Endothelial cell of umbilical vein (primary cell): ENCODE data around the gene EID3. TPM values are rescaled to one million over a fixed set of nuclear protein-coding genes. Genes with fewer than 3 reads are reported as not detected.

ENCODE experiments used
- BruUV-seq: library from RNA; stranded (reverse); fragments of 400-500 nt; replicated peaks from 2 replicates; lab custom pipeline; 2021; lab: Mats Ljungman, UMichigan
- CTCF ChIA-PET: fragments of 300-600, 350-600 bp; sonication (Branson Sonifier 250); formaldehyde crosslinking; loops from one replicate; lab custom pipeline; 2021; ENCODE audit warnings: antibody characterized with exemption, inconsistent platforms; lab: Charles Lee
- POLR2A ChIA-PET: fragments of 300-600, 350-600 bp; sonication (Branson Sonifier 250); formaldehyde crosslinking; loops from one replicate; lab custom pipeline; 2021; ENCODE audit warnings: antibody characterized with exemption, inconsistent platforms; lab: Charles Lee
- DNase-seq: peaks from one replicate; pipeline ENCODE4 v3.0.0-alpha.2; 2011; ENCODE audit warnings: low read depth, low spot score
- FAIRE-seq: peaks from 2 replicates; lab custom pipeline; 2011; peaks lifted over from hg19 to GRCh38; lab: Jason Lieb, UNC
- H2AFZ ChIP-seq: 2 replicates; pipeline ENCODE4 v1.6.0; 2012; ENCODE audit warnings: low read depth, low read length, control low read depth, inconsistent platforms
- H3K27ac ChIP-seq: 2 replicates; pipeline ENCODE4 v1.5.1; 2011; ENCODE audit warnings: low read depth, mild to moderate bottlenecking, control low read depth, low read length, moderate library complexity; ENCODE audit not compliant: insufficient read depth
- H3K27me3 ChIP-seq, 2 experiments: 2 replicates each; pipeline versions ENCODE4 v1.6.0 to v1.6.1; 2011; ENCODE audit warnings: low read length in 2 of 2, mixed read lengths in 1 of 2; ENCODE audit not compliant: control insufficient read depth in 2 of 2, insufficient read depth in 2 of 2
- H3K36me3 ChIP-seq, 2 experiments: 2 replicates in 1 of 2; 3 replicates in 1 of 2; pipeline ENCODE4 v1.5.1; 2011; ENCODE audit warnings: low read length in 2 of 2, mild to moderate bottlenecking in 1 of 2, moderate library complexity in 1 of 2; ENCODE audit not compliant: control insufficient read depth in 2 of 2, insufficient read depth in 2 of 2; ENCODE audit errors: extremely low read depth in 1 of 2
- H3K4me1 ChIP-seq: 3 replicates; pipeline ENCODE4 v1.5.1; 2011; ENCODE audit warnings: mild to moderate bottlenecking, low read length; ENCODE audit not compliant: control insufficient read depth, insufficient read depth; ENCODE audit errors: extremely low read depth
- H3K4me2 ChIP-seq: 2 replicates; pipeline ENCODE4 v1.6.1; 2011; ENCODE audit warnings: low read length, control low read depth, mixed read lengths; ENCODE audit not compliant: insufficient read depth
- H3K4me3 ChIP-seq, 3 experiments: fragments of 200-600 bp in 1 of 3; sonication (generic), shearing (Covaris generic) in 1 of 3; replicated peaks in 1 of 3; 2 replicates each; pipeline ENCODE4 v1.5.1; 2011 to 2016; ENCODE audit warnings: control low read depth in 3 of 3, low read length in 3 of 3, mild to moderate bottlenecking in 2 of 3, inconsistent platforms in 1 of 3, low read depth in 1 of 3, moderate library complexity in 1 of 3; ENCODE audit not compliant: insufficient read depth in 1 of 3
- H3K79me2 ChIP-seq: 2 replicates; pipeline ENCODE4 v1.6.0; 2012; ENCODE audit warnings: low read length, inconsistent platforms; ENCODE audit not compliant: control insufficient read depth, insufficient read depth
- H3K9ac ChIP-seq: replicated peaks from 2 replicates; pipeline ENCODE3; 2011; ENCODE audit warnings: low read length, control low read depth; ENCODE audit not compliant: insufficient read depth; ENCODE audit errors: extremely low read depth
- H3K9me1 ChIP-seq: replicated peaks from 3 replicates; pipeline ENCODE4 v1.6.0; 2011; ENCODE audit warnings: mild to moderate bottlenecking, low read length; ENCODE audit not compliant: control insufficient read depth, insufficient read depth; ENCODE audit errors: extremely low read depth
- H3K9me3 ChIP-seq: replicated peaks from 2 replicates; pipeline ENCODE4 v1.5.1; 2012; ENCODE audit warnings: low read length, inconsistent platforms; ENCODE audit not compliant: control insufficient read depth, insufficient read depth
- H4K20me1 ChIP-seq: replicated peaks from 2 replicates; pipeline ENCODE3; 2011; ENCODE audit warnings: mild to moderate bottlenecking, low read length; ENCODE audit not compliant: control insufficient read depth, insufficient read depth; ENCODE audit errors: extremely low read depth
- EZH2 ChIP-seq: IDR thresholded peaks from 2 replicates; pipeline ENCODE4 v1.6.1; 2012; ENCODE audit warnings: borderline replicate concordance, low read depth, mild to moderate bottlenecking, moderate library complexity, low read length, inconsistent platforms; ENCODE audit not compliant: severe bottlenecking
- FOS ChIP-seq: IDR thresholded peaks from 2 replicates; pipeline ENCODE4 v1.6.1; 2011; ENCODE audit warnings: mild to moderate bottlenecking, low read length, moderate library complexity, borderline replicate concordance; ENCODE audit not compliant: insufficient read depth
- GATA2 ChIP-seq: IDR thresholded peaks from 2 replicates; pipeline ENCODE4 v1.7.0; 2011; ENCODE audit warnings: low read depth, mild to moderate bottlenecking, moderate library complexity, mixed read lengths, low read length; ENCODE audit not compliant: insufficient read length, insufficient read depth
- JUN ChIP-seq: IDR thresholded peaks from 2 replicates; pipeline ENCODE4 v1.6.1; 2011; ENCODE audit warnings: borderline replicate concordance, low read depth; ENCODE audit not compliant: insufficient read length, insufficient read depth
- MAX ChIP-seq: IDR thresholded peaks from 2 replicates; pipeline ENCODE4 v1.6.1; 2011; ENCODE audit not compliant: insufficient read depth, insufficient read length
- MYC ChIP-seq: IDR thresholded peaks from one replicate; pipeline ENCODE4 v1.6.1; 2011; ENCODE audit warnings: mild to moderate bottlenecking, low read depth, low read length
- POLR2A ChIP-seq: IDR thresholded peaks from 2 replicates; pipeline ENCODE4 v1.6.1; 2012; ENCODE audit warnings: low read depth, mild to moderate bottlenecking, control low read depth, low read length
- POLR2AphosphoS5 ChIP-seq: IDR thresholded peaks from 2 replicates; pipeline ENCODE4 v1.6.1; 2012; ENCODE audit warnings: low read depth, mild to moderate bottlenecking, control low read depth, low read length, moderate library complexity; ENCODE audit not compliant: insufficient read depth
- dilution Hi-C: fragments of 300-500 bp; cut with MboI; formaldehyde crosslinking; loops from one replicate; pipeline ENCODE4 v1.15.0; 2019; ENCODE audit warnings: low sequenced_read_pairs; ENCODE audit not compliant: extremely low pct_ligation_motif_present
- intact Hi-C: fragments of 100-400 bp; cut with micrococcal nuclease; formaldehyde crosslinking; loops from one replicate; pipeline ENCODE4 v1.10.0; 2022
- polyA plus RNA-seq, 4 experiments: library from polyadenylated mRNA; depleted of rRNA in 3 of 4; stranded (reverse) in 3 of 4; unstranded in 1 of 4; fragments of >200 nt; gene quantifications; 2 replicates each; pipeline versions ENCODE4 v1.2.1 to v1.2.3, GENCODE V29; 2011 to 2012; ENCODE audit warnings: missing spikeins in 1 of 4
- total RNA-seq: library from RNA; stranded (reverse); gene quantifications from 2 replicates; pipeline ENCODE4 v1.2.3, GENCODE V29; 2021
- TF ChIP-seq, protein P1 (sequence below), 2 donors: IDR thresholded peaks; 1 replicate in 1 of 2; 2 replicates in 1 of 2; pipeline ENCODE4 v1.5.1; 2011; ENCODE audit warnings: low read length in 2 of 2, mild to moderate bottlenecking in 2 of 2, moderate library complexity in 2 of 2, control low read depth in 1 of 2, inconsistent platforms in 1 of 2, low read depth in 1 of 2; ENCODE audit not compliant: insufficient read depth in 1 of 2; ENCODE audit errors: extremely low read depth in 1 of 2

Gene EID3
- total and polyA plus RNA-seq, 2 donors (not counting 3 experiments of a cell fraction or from before 2014, with no cell fraction given), result 1.5 to 14.5 TPM

GRCh38 chr12:104282109-104282508 is 21.4 kb upstream of the EID3 start:
- no peaks in the 10 kb centered on the region for H3K36me3 ChIP-seq
- no peaks in the 10 kb centered on the region for H3K9me1 ChIP-seq
- no peaks in the 10 kb centered on the region for H4K20me1 ChIP-seq
- H2AFZ ChIP-seq, result no peak overlapping the region
- BruUV-seq, result no TSS peak
- peaks cover 54% of the 10 kb centered on the region for H3K4me1 ChIP-seq
- TF ChIP-seq EZH2 (no peak), MYC (no peak), POLR2A (no peak), GATA2 (no peak), MAX (no peak), JUN (no peak), FOS (no peak), POLR2AphosphoS5 (no peak)
- TF ChIP-seq, protein P1, sequence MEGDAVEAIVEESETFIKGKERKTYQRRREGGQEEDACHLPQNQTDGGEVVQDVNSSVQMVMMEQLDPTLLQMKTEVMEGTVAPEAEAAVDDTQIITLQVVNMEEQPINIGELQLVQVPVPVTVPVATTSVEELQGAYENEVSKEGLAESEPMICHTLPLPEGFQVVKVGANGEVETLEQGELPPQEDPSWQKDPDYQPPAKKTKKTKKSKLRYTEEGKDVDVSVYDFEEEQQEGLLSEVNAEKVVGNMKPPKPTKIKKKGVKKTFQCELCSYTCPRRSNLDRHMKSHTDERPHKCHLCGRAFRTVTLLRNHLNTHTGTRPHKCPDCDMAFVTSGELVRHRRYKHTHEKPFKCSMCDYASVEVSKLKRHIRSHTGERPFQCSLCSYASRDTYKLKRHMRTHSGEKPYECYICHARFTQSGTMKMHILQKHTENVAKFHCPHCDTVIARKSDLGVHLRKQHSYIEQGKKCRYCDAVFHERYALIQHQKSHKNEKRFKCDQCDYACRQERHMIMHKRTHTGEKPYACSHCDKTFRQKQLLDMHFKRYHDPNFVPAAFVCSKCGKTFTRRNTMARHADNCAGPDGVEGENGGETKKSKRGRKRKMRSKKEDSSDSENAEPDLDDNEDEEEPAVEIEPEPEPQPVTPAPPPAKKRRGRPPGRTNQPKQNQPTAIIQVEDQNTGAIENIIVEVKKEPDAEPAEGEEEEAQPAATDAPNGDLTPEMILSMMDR (IDR thresholded peaks at IDR 0.05; ENCODE audit: extremely low read depth in 1 of 2, insufficient read depth in 1 of 2, low read depth in 1 of 2, low read length in 2 of 2), result no peak
- no peak overlapping the region for H3K27ac ChIP-seq
- no peak for DNase-seq
- no peak overlapping the region for H3K4me2 ChIP-seq
- ChIA-PET POLR2A (interaction anchor here (1.2 kb wide), 2 partner anchors 10 to 62 kb away, joined by 7 read pairs; no protein-coding TSS in a partner anchor), CTCF (interaction anchor here (1.7 to 2.1 kb wide), 2 partner anchors 10 to 63 kb away, joined by 4 to 14 read pairs; no protein-coding TSS in a partner anchor)
- H3K27me3 ChIP-seq, result no peaks in the 10 kb centered on the region
- no peak overlapping the region for H3K4me3 ChIP-seq
- dilution Hi-C loops (no loop called here), intact Hi-C loops (loop anchor here (10.0 kb wide), 1 partner anchor 173 kb away; the partner anchor contains the start of gene CHST11)
- H3K9ac ChIP-seq, result no peak overlapping the region
- peaks cover 3% of the 10 kb centered on the region for H3K79me2 ChIP-seq
- no peaks in the 10 kb centered on the region for H3K9me3 ChIP-seq
- FAIRE-seq, result no peak
